ENCODE measurements around the gene ZNF680.
"Not testable (repeated sequence)": the region's sequence is repeated elsewhere in the genome, so short reads cannot be mapped to it uniquely, and the experiment has no call there.

The ZNF680 gene

DNA sequence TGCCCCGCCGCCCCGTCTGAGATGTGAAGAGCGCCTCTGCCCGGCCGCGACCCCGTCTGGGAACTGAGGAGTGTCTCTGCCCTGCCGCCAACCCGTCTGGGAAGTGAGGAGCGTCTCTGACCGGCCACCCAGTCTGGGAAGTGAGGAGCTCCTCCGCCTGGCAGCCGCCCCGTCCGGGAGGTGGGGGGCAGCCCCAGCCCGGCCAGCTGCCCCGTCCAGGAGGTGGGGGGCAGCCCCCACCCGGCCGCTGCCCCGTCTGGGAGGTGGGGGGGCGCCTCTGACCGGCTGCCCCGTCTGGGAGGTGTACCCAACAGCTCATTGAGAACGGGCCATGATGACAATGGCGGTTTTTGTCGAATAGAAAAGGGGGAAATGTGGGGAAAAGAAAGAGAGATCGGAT lies 8.7 kb downstream of the ZNF680 start:
- DNase-seq = not testable (repeated sequence)

DNA sequence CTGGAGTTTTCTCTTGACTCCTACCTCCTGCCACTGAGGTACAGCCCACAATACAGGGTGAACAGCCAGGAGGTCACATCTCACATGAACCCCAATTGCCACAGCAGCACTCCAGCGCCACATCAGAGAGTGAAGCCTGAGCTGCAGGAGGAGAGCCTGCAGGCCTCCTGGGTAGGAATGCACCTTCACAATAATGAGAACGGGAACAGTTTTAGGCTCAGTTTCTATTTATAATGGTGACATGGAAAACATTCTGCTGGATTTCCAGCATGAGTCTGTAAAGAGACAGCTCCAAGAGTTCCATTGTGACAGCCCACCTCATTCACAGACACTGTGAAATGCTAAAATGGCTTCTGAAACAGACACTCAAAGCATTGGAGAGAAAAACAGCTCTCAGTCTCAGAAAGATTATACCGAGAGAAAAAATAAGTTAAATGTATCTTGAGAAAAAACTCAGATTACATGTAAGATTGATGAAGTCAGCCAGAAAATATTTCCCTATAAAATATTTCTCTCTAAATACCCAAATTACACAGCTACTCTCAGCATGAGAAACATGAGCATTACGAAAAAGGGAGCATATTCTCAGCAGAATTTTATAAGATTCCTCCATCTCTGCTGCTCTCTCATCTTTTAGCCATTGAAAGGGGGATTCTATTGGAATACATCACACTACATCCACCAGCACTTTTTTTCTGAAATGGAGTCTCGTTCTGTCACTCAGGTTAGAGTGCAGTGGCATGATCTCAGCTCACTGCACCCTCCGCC lies 11.3 kb downstream of the ZNF680 start:
- DNase-seq = no peak

DNA sequence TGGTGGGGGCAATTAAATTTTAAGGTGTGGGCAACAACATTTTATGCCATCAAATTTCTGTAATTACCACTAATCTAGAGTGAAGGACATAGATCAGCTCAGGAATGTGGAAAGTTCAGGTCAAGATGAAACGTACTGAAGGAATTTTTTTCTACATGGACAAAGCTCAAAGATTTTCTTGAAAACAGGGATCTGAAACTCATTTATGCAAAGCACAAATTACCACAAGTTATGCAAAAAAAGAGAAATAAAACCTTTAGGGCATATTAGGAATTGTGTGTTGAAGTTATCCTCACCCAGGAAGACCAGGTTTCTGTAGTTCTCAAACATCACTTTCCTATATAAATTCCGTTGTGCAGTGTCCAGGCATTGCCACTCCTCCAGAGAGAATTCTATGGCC lies 18.9 kb downstream of the ZNF680 start:
- DNase-seq = no peak

DNA sequence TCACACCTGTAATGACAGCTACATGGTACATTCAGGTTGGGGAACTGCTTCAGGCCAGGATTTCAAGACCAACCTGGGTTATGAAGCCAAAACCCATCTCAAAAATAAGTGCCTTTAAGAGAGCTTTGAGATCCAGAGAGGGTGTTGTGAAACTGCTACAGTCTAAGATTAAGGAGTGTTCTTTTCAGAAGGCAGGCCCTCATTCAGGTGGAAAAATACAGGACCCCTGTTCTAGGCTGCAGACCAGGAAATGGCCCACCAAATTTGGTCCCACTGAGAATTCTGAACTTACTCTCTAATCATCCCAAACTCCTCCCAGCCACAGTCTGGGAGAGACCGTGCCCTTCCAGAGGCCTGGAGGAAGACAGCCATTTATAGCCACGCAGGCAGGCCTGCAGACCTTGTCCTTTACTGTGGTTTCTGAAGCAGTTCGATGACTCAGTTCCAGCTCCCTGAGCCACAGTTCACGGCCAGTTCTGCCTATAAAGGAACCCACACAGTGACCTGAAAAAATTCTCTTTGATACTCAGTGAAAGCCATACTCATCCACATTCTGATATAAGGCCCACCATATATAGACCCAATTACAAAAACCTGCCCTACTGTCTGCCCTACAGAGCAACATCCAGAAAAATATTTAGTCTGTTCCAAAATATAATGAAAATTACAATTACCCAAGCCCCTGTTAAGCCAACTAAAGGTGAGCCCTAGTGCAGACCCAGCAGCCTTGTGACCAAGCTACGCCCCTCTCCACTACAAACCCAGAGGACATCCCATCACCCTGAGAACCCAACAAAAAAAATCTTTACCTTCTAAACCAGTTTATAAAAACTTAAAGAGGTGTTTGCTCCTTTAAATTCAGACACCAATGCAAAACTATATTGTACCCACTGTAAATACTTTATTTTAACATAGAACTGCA lies 21.2 kb downstream of the ZNF680 start:
- DNase-seq = no peak

DNA sequence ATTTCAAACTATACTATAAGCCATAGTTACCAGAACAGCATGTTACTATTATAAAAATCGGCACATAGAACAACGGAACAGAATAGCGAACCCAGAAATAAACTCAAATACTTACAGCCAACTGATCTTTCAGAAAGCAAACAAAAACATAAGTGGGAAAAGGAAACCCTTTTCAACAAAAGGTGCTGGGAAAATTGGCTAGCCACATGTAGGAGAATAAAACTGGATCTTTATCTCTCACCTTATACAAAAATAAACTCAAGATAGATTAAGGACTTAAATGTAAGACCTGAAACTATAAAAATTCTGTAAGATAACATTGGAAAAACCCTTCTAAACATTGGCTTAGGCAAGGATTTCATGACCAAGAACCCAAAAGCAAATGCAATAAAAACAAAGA lies 29.1 kb downstream of the ZNF680 start:
- no peak for DNase-seq

DNA sequence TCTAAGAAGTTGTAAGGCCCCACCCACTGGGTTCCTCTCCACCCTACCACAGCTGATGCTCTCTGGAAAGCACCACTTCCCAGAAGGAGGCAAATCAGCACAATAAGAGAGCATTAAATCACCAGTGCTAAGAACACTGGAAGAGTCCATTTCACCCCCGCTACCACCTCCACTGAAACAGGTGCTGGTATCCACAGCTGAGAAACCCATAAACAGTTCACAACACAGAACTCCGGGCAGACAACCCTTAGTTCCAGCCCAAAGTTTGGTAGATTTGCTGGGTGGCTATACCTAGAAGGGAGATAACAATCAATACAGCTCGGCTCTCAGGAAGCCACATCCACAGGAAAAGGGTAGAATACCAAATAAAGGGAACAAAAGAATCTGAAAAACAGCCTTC lies 34.1 kb downstream of the ZNF680 start:
- DNase-seq = no peak

DNA sequence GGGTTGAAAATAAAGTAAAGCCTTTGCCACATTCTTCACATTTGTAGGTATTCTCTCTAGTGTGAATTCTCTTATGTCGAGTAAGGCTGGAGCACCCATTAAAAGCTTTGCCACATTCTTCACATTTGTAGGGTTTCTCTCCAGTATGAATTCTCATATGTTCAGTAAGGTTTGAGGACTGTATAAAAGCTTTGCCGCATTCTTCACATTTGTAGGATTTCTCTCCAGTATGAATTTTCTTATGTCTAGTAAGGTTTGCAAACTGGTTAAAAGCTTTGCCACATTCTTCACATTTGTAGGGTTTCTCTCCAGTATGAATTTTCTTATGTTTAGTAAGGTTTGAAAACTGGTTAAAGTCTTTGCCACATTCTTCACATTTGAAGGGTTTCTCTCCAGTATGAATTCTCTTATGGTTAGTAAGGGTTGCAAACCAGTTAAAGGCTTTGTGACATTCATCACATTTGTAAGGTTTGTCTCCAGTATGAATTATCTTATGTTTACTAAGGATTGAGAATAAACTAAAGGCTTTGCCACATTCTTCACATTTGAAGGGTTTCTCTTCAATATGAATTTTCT lies 41.4 kb downstream of the ZNF680 start:
- DNase-seq = no peak

DNA sequence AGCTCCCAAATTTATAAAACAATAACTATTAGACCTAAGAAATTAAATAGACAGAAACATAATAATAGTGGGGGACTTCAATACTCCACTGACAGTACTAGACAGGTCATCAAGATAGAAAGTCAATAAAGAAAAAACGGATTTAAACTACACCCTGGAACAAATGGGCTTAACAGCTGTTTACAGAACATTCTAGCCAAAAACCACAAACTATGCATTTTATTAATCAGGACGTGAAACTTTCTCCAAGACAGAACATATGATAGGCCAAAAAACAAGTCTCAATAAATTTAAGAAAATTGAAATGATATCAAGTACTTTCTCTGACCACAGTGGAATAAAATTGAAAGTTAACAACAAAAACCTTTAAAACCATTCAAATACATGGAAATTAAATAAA lies 46.4 kb downstream of the ZNF680 start:
- no peak for DNase-seq

DNA sequence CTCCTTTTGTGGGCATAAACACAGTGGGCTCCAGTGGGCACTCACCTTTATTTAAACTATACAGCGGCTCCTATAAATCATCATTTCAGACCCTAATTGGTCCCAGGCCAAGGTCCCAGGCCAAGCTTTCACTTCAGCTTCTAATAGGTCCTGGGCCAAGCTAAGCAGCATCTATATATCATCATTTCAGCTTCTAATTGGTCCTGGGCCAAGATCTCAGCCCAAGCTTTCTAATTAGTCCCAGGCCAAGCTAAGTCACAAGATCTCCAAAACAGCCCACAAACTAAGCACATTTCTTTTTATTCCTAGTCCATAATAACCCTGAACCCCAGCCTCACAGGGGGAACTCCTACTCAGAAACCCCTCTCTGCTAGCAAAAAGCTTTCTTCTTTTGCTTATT lies 47.1 kb downstream of the ZNF680 start:
- DNase-seq = no peak

DNA sequence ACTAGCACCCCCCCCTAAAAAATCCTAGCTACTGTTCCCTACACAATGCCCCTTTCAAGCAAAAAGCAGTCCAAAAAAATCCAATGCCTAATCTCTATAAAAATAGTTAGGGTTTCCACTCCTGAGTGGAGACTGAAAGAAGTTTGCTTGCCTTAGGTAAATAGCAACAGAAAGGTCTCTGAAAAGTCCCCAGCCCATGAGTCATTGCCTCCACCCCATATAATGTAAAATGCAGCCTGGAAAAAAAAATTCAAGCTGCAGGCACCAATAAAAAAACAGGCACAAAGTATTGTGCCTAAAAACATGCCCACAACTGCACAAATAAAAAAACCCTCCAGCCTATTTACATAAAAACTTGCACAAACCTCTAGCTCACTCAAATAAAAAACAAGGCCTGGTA lies 47.5 kb downstream of the ZNF680 start:
- DNase-seq = no peak

DNA sequence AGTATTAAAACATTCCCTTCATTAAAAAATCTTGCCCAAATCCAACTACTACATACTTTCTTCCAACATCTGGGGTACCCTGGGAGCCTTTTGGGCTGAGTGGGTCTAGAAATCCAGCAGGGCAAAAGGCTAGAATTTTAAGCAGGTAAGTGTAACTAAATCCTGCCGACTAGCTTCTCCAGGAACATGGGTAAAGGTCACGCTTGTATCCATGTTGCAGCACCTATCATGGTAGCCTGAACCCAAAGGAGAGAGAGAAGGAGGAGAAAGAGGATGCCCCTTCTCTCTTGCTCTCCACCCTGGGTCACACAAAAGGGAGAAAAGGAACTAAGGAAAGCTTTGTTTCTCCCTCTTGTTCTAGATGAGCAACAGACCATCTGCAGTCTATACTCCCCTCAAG lies 53.3 kb downstream of the ZNF680 start:
- no peak for DNase-seq

DNA sequence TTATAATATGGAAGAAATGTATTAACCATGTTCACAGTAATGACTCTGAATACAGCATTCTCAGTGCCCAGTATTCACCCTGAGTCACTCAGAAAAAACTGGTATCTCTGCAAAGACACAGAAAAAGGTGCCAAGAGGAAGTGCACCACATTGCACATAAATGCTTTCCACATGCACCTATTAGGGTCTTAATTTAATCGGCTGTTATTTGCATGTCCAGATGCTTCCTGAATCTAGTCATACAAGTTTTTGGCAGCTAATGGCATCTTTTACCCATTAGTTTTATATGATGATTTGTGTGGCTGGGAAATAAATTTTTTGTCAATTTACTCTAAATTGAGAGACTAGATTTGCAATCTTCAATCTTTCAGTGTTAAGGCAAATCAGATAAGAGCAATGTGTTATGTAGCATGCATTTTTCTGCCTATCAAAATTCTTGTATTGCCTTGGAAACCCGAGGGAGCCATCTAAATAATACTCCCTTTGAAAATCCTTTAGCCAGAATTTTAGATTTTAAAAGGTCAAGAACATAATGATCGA lies 58.2 kb downstream of the ZNF680 start:
- DNase-seq = no peak

DNA sequence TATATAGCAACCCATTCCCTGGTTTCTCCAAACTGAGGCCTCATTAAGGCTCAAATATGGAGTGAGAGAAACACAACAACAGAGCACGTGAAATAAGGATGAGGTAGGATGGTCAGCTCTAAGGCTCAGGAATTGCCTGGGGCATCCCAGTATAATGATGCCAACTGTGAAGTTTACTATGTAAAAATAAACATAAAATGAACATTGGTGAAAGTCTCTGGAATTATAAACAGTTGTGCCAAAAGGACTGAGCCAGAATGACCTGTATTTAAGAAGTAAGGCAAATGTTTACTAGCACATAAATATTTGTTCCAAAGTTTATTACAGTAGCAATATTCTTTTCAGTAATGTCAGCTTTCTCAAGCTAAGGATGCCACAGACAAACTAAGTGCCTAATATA lies 64.6 kb downstream of the ZNF680 start:
- no peak for DNase-seq

DNA sequence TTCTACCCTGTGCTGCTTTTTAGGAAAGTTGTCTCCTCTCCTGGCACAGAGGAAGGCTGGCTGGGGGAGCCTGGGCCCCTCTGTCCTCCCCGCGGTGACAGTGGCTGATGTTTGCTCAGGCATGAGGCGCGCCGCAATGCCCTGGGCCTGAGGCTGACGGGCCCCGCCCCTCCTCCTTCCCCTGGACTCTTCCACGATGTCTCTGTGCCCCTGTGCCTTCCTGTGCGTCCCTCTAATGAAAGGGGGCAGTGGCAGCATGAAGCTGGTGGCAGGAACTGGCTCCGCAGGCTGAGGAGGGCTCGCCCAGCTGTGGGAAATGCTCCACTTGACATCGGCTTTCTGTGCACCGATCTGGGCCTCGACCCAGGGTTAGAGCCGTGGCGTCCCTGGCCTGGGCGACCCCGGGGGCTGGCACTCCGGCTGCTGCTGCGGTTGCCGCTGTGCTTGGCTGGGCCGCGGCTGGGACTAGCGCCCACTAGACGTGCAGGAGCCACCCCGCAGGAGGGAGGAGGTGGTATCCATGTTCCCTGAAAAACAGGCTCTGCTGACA lies 67.9 kb downstream of the ZNF680 start:
- DNase-seq = no peak

DNA sequence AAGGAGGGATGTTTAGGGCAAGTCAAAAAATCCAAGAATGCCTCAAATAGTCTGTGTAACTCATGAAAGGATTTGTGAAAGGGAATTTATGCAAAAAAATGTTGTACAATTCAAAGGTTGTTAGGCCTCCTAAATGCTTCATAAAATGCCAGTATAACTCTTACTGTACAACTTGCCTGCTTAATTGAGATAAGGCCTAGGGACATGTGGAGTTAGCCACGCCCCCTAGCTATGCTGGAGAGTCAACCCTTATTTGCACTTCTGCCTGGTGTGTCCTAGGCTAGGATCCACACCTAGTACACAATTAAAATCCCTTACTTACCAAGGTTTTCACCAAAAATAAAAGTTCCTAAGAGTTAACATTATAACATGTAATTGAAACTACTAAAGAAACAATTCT lies 77.2 kb downstream of the ZNF680 start:
- DNase-seq = no peak

Measured in activated CD4-positive, alpha-beta T cell treated with anti-CD3 and anti-CD28 coated beads for 4 hours (primary cell).